HuH-7 (cell line): ENCODE measurements around the gene IL11.
"Not testable (repeated sequence)": the region's sequence is repeated elsewhere in the genome, so short reads cannot be mapped to it uniquely, and the experiment has no call there.

ENCODE experiments used
- DNase-seq: peaks from one replicate; pipeline ENCODE4 v3.0.0; 2011; ENCODE audit warnings: low spot score

Gene IL11

DNA sequence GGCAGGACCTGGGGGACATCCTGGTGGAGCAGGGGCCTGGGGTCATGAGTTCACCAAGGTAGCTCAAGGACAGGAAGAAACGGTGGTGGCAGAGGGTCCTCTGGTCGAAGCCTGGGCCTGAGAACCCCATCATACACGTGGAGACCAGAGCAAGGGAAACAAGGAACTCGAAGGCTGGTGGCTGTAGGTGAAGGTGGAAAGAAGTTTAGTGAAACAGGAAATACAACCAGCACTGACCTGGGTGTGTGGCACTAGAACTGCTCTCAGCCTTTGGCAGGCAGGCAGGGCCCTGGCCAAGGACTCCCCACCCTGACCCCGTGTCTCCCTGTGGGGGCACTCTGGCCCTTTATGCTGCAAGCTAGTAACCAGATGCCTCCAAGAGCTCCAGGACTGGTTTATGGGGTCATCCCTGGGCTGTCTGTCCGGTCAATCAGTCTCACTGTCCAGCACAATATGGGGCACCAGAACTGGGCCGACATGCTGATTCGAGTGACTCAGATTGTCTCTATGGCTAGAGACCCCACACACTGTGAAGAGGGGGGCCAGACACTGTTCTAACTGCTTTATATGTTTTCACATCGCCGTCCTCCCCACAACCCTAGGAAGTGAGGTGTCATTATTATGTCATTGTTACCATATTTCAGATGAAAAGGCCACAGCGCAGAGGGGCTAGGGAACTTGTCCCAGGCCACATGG is 19.5 kb downstream of the IL11 start:
- DNase-seq, result no peak

DNA sequence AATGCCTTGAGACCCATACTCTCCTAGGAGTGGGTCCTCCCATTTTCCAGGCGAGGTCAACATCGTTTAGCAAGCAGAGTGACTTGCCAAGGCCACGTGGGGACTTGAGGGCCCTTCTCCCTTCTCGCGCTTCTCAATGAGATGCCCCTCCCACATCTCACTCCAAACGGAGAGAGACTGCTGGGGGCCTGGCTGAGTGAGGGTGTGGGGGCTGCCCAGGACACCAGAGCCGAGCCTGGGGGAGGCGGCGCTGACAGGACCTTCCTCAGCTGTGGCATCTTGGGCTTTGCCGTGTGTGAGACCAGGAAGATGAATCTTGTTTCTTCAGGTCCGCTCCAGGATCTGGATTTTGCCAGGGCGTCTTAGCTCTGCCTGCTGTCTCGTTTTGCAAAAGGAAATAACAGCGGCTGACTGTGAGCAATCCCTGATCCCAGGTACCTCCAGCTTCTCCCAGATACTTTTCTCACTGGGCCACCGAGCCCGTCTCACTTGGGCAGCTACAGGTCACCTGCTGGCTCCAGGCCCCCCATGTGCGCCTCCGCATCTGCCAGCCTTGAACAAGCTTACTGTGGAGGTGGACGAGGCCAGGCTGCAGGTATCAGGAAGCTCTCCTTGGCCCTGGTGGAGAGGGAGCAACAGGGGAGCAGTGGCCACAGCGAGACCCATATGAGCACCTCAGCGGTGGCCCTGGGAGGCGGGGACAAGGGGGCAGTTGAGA is 21.8 kb downstream of the IL11 start:
- no peak for DNase-seq

DNA sequence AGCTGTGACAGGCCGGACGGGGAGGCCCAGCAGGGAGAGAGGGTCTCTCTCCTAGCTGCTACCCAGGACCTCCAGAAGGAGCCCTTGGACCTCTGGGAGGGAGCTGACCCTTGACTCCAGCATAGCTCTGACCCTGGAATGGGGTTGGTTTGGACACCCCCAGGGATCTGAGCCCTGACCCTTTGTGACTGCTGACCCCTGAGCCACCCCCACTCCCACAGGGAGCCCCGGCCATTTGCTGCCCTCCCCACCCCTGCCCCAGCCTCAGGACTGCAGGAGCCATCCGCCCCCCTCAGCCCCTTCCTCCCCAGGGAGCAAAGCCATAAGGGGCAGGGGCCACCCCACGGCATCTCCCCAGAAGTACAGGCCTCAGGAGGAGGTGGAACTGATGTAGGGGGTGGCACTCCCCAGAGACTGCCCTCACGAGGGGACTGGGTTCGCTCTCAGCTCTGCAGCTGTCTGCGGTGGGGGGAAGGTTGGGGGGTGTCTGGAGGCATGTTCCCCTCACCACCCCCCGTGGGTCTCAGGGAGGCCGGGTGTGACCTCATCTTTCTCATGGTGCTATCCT is 22.7 kb downstream of the IL11 start:
- no peak for DNase-seq

DNA sequence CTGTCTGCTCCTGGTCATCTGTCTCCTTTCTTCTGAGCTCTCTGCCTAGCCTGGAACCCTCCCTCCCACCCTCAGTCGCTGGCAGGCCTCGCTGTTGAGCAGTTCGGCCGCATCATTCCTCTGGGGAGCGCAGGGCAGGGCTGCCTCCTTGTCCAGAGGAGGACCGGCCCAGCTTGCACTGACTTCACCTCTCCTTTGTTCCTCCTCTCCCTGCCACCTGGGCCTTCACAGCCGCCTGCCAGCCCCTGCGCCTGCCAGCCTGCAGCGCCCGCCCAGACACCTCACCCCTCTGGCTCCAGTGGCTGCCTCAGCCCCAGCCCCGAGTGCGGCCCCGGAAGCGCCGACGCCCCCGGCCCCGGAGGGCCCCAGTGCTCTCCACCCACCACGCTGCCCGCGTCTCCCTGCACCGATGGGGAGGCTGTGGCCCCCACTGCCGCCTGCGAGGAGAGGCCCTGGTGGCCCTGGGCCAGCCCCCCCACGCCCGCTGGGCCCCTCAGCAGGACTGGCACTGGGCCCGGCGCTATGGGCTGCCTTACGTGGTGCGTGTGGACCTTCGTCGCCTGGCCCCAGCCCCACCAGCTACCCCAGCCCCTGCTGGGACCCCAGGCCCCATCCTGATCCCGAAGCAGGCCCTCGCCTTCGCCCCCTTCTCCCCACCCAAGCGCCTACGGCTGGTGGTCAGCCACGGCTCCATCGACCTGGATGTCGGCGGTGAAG is 23.4 kb downstream of the IL11 start:
- DNase-seq, result no peak

DNA sequence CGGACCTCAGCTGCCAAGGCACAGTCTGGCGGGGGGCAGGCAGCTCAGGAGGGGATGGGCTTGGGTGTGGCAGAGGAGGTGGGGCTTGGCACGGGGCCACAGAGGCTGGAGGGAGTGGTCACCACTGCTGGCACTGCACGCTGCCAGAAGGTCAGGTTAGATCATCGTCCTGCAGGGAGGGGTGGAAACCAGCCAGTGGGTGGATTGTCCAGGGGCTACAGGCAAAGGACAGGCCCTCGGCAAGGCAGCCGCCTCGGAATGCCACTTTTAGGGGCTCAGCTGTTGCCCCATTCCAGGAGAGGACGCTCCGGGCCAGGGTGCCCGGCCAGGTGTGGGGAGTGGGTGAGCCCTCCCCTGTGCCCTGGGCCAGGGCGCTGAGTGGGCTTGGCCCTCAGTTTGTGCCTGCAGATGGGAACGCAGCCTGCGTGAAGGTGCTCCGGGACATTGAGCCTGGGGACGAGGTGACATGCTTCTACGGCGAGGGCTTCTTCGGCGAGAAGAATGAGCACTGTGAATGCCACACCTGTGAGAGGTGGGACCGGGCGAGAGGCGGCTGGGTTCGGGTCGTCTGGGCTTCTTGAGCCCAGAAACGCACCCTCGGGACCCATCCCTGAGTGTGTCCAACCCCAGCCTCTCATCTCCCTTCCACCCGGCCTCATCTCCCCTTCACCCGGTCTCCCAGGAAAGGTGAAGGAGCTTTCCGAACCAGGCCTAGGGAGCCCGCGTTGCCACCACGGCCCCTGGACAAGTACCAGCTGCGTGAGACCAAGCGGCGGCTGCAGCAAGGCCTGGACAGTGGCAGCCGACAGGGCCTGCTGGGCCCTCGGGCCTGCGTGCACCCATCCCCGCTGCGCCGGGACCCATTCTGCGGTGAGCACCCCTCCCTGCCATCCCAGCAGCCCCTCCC is 24.2 kb downstream of the IL11 start:
- no peak for DNase-seq

DNA sequence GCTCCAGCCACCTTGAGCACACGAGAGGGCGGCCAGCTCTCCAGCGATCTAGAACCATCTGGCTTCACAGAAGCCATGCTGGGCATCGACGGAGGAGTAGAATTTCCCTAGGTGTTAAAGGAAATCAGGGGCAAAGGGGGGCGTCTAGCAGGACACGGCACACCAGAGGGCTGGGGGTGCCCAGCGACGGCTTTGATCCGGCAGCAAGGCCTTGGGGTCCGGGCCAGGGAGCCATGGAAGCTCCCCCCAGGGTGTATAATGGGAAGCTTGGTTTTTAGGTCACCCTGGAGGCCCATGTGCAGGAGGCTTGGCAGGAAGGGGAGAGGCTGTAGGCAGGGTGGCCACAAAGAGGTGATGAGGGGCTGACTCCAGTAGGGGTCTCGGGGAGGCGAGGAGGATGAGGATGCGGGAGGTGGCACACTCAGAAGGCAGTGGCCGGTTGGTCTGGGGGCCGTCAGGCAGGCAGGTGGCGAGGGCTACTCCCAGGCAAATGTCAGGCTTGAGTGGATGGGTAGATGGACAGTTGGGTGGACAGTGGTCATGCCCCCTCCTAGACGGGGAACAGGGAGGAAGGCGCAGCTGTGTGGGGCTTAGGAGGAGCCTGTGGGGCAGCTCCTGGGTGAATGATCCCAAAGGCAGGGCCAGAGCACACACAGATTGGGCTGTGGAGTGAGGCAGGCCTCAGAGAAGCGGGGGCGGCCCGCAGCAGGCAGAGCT is 25.0 kb downstream of the IL11 start:
- DNase-seq, result no peak

DNA sequence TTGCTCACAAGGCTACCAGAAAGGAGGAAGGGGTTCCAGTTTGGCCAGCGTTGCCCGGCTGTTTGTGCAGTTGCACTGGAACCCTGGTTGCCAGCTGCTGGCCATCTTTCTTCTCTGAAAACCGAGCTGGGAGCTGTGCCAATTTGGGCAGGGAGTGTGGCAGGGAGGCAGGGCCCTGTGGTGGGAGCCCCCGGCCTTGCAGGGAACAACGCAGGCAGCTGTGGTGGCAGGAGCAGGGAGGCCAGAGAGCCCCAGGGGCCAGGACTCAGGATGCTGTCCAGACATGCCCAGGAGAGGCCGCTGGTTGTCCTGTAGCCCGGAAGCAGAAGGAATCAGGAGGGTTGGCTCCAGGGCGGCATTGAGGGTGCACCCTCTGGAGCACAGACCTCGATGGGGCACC is 25.8 kb downstream of the IL11 start:
- no peak for DNase-seq

DNA sequence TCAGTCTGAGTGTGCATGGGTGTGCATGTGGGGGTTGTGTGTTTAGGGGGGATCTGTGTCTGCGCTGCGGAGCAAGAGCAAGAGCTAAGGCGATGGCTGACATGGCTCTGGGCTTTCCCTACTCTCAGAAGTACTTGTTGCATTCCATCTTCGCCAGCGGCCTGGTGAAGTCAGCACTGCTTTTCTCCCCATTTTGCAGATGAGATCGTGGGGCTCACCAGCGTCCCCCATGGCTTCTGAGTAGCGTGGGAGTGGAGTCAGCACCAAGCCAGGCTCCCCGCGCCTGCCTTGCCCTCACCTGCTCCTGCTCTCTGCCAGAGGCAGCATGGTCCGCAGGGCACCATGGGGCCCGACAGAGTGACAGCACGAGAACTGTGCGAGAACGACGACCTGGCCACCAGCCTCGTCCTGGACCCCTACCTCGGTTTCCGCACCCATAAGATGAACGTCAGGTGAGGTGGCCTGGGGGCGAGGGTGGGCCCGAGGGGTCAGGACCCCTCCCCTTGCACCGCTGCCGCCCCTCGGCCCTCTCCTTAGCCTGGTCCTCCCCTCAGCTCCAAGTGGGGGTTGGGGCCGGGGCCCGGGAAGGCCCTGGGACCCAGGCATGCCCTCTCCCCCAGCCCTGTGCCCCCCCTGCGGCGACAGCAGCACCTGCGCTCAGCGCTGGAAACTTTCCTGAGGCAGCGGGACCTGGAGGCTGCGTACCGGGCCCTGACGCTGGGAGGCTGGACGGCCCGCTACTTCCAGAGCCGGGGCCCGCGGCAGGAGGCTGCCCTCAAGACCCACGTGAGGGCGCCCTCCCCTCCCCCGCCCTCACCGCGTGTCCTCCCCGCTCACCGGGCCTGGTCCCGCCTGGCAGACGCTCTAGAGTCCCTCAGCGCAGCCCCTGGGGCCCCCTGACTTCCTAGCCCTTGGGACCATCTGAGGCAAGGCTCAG is 28.4 kb downstream of the IL11 start:
- DNase-seq, result no peak

DNA sequence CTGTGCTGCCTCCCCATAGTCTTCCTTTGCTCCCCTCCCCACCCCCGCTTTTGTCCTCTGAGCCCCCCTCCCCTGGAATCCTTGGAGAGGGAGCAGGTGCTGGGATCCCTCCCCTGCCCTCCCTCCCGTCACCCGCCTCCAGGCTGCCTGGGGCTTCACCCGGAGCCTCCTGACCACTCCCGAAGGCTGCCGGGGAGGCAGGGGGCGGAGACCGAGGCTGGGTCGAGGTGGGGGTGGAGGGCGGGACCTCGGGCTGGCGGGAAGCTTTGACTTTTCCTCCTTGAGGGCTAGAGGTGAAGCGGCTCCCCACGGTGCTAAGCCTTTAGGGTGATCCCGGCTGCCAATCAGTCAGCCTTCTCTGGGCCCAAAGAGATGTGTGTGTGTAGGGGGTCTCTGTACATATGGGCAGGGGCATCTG is 29.1 kb downstream of the IL11 start:
- DNase-seq, result peak; percentile 96

DNA sequence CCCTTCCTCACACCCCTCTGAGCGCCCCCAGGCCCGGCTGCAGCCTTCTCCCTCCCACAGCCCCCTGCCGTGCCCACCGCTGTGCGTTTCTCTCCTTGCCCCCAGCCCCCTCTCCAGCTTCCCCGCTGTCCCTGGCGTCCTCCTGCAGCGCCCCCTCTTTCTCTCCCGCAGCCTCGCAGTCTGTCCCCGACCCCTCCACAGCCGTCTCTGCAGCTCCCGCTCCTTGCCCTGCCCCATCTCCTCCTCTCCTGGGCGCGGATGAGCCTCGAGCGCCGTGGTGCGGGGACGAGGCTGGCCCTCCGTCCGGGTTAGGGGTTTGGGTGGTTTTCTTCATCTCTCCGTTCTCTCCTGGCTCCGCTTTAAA is 29.5 kb downstream of the IL11 start:
- no peak for DNase-seq

DNA sequence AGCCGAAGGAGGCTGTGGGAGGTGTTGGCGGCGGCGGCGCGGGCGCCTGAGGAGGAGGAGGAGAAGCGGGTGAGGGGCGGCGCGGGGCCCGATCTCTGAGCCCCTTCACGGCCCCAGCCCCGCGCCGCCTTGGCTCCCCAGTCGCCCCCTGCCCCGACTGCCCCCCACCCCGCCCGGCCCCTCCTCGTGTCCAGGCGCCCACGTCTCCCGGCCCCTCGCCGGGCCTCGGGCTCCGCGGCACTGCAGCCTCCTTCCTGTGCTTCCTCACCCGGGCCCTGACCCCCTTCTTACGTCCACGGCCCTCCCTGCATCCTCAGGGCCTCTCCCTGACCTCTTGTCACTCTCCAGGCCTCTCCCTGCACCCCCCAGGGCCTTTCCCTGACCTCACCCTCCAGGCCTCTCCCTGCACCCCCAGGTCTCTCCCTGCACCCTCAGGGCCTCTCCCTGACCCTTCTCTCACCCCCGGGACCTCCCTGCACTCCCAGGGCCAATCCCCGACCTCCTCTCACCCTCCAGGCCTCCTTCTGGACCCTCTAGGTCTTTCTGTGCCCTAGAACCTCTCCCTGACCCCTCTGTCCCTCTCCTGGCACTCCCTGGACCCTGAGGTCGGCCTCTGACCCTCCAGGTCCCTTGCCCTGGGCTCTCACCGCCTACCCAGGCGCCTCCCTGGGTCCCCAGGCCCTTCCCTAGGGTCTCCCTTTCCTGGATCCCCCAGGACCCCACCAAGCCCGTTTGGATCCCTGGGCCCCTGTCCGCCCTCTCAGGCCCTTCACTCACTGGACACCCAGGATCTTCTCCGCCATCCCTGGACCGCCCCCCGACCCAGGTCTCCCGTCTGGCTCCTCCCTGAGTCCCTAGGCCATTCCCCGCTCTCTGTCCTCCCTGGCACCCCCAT is 30.1 kb downstream of the IL11 start:
- no peak for DNase-seq

DNA sequence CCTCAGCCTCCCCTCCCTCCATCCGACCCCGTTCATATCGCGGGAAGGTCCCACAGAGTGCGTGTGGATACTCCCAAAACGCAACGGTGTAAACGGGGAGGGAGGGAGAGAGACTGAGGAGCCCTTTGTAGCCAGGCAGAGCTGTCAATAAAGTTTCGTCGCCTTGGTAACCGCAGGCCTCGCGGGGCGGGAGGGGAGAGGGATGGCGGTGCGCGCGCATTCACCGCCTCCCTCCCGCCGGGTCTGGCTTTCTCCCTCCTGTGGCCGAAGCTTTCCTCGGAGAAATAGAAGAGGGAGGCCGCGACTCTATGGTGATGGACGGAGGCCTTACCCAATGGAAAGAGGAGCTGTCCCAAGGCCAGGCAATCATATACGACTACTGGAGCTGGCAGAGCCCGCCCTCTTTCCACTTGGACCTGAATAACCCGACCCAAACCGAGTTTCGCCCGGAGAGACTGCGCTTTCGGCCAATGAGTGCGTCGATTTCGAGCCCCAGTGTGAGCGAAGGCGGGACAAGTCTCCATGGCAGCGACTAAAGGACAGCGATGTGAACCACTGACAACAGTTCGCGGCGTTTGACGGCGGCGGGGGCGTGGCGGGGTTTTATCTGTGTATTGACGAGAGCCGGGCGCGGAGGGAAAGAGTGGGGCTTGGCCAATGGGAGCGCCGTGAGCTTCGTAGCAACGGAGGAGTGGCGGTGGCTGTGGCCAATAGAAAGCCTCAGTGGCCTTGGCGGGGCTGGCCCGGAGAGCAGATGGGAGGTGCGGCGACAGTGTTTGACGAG is 31.0 kb downstream of the IL11 start, which contains the start of gene KMT5C:
Gene KMT5C (plus strand): TSS at position 772 of the 784 bp plus-strand sequence. CDS start 2,061 bp downstream, outside the sequence.
- DNase-seq, result peak; percentile 98

DNA sequence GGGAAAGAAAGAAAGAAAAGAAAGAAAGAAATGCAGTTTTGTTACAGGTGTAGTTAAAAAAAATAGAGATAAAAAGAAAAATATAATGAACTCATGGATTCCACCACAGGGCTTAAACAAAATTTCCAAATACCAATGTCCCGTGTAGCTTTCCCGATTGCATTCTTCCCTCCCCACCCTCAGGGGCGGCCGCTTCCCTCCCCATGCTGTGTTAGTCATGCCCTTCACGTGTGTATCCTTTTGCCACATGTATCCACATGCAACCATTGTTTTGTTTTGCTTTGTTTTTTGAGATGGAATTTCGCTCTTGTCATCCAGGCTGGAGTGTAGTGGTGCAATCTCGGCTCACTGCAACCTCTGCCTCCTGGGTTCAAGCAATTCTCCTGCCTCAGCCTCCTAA is 34.2 kb downstream of the IL11 start:
- no peak for DNase-seq

DNA sequence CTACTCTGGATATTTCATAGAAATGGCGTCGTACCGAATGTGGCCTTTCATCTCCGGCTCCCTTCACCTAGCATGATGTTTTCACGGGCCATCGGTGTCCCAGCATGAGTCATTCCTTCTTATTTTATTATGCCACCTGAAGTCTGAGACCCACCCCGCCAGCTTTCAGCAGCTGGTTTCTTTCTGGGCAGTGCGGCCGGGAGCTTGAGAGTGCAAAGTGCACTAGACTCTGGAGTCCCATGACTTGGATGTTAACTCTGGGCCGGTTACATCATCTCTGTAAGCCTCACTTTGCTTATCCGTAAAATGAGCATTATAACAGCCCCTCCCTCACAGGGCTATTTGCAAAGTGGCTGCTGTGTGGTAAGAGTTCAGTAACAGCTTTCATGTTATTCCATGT is 36.4 kb downstream of the IL11 start:
- DNase-seq, result peak; percentile 71

DNA sequence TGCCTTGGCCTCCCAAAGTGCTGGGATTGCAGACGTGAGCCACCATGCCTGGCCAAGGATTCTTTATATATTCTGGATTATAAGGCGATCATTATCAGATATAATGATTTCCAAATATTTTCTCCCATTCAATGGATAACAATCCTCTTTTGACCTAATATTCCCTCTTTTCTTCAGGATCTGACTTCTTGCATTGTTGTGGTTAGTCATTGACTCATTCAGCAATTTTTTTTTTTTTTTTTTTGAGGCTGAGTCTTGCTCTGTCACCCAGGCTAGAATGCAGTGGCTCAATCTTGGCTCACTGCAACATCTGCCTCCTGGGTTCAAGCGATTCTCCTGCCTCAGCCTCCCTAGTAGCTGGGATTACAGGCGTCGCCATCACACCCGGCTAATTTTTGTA is 40.5 kb downstream of the IL11 start:
- DNase-seq, result not testable (repeated sequence)

DNA sequence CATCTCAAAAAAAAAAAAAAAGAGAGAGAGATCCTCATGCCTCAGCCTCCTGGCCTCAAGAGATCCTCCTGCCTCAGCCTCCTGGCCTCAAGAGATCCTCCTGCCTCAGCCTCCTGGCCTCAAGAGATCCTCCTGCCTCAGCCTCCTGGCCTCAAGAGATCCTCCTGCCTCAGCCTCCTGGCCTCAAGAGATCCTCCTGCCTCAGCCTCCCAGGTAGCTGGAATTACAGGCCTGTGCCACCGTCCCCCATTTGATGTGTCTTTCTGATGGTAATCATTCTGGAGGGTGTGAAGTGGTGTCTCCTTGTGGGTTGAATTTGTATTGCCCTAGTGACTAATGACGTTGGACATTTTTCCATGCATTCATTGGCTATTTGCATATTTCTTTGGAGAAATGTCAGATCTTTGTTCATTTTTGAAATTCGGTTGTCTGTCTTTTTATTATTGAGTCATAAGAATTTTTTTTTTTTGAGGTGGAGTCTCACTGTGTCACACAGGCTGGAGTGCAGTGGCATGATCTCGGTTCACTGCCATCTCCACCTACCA is 41.4 kb downstream of the IL11 start:
- not testable (repeated sequence) for DNase-seq

DNA sequence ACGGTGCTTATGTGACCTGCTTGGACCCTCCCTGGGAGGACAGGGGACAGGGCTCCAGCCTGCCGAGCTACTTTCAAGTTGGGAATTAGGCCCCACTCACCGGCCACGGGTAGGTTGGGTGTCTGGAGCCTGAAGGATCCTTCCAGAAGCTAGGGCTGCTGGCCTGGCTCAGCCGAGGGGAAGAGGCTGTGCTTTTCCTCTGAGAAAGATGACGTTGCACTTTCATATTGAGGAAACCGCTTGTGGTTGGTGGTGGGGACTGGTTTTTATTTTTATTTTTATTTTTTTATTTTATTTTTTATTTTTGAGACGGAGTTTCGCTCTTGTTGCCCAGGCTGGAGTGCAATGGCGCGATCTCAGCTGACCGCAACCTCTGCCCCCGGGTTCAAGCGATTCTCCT is 45.1 kb downstream of the IL11 start, which contains the start of gene TMEM150B:
Gene TMEM150B (minus strand): TSS at position 170 of the 400 bp plus-strand sequence. CDS start 4,305 bp downstream, outside the sequence.
- no peak for DNase-seq

DNA sequence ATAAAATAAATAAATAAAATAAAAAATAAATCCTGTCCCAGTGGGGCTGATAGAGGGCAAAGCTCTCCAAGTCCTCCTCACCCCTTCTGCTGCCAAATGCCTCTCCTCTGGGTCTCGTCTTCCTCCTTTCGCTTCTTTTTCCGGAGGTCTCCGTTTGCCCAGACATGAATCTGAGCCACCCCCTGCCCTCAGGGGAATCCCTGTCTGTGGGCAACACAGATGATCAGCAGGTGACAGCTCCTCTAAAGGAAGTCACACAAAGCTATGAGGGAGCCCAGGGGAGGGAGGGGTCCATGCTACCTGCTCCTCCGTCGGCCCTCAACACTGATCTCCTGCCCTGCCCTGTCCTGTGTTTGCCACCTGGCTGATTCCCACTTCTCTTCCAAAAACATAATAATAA is 45.6 kb downstream of the IL11 start:
- no peak for DNase-seq
